HepG2 (cell line): ENCODE measurements around the gene RNU11. TPM values are rescaled to one million over a fixed set of nuclear protein-coding genes. Genes with fewer than 3 reads are reported as not detected.
"Not testable (repeated sequence)": the region's sequence is repeated elsewhere in the genome, so short reads cannot be mapped to it uniquely, and the experiment has no call there.

Source experiments
- ATAC-seq: fragments of 200-7000 bp; cut with Tn5 transposase; 3 replicates; pipeline ENCODE4 v1.9.1; 2020; ENCODE audit warnings: mild to moderate bottlenecking, moderate library complexity
- BruUV-seq: library from RNA; stranded (reverse); fragments of 400-500 nt; replicated peaks from 2 replicates; lab custom pipeline; 2021; lab: Mats Ljungman, UMichigan
- CTCF ChIA-PET: fragments of 300-600 bp; formaldehyde crosslinking; extraction: SDS; loops from one replicate; lab custom pipeline; 2021; ENCODE audit warnings: low total read pairs, inconsistent platforms, low intra/inter-chr PET ratio; lab: Yijun Ruan, JAX
- POLR2A ChIA-PET: fragments of 350-600 bp; sonication (Branson Sonifier 250); formaldehyde crosslinking; loops from one replicate; lab custom pipeline; 2020; ENCODE audit warnings: antibody characterized with exemption, inconsistent platforms; lab: Yijun Ruan, JAX
- DNase-seq: peaks from one replicate; pipeline ENCODE4 v3.0.0-alpha.2; 2015; ENCODE audit warnings: low spot score
- FAIRE-seq: peaks from 3 replicates; lab custom pipeline; 2011; peaks lifted over from hg19 to GRCh38; lab: Jason Lieb, UNC
- H2AFZ ChIP-seq: one replicate; pipeline ENCODE4 v1.6.1; 2011; ENCODE audit warnings: low read length, inconsistent platforms
- H3K27ac ChIP-seq: fragments of 300-600 bp; 3 replicates; pipeline ENCODE4 v1.8.0; 2011; ENCODE audit warnings: mixed run types, mild to moderate bottlenecking, mixed read lengths, low read length, inconsistent platforms; ENCODE audit not compliant: insufficient read depth; ENCODE audit errors: extremely low read length
- H3K27me3 ChIP-seq, 2 experiments: fragments of 200-600 bp in 1 of 2; 2 replicates in 1 of 2; 3 replicates in 1 of 2; pipeline versions ENCODE4 v1.6.0 to v1.8.0; 2011; ENCODE audit warnings: low read length in 2 of 2, mild to moderate bottlenecking in 2 of 2, moderate library complexity in 2 of 2, inconsistent platforms in 1 of 2; ENCODE audit not compliant: insufficient read depth in 2 of 2, control insufficient read depth in 1 of 2
- H3K36me3 ChIP-seq, 2 experiments: fragments of 200-600 bp in 1 of 2; replicated peaks in 1 of 2; 2 replicates in 1 of 2; 3 replicates in 1 of 2; pipeline versions ENCODE4 v1.5.1 to v1.8.0; 2011; ENCODE audit warnings: low read length in 2 of 2, inconsistent platforms in 1 of 2; ENCODE audit not compliant: insufficient read depth in 2 of 2, control insufficient read depth in 1 of 2
- H3K4me1 ChIP-seq: 2 replicates; pipeline ENCODE4 v1.5.1; 2012; ENCODE audit warnings: low read length, inconsistent platforms; ENCODE audit not compliant: insufficient read depth
- H3K4me2 ChIP-seq: 2 replicates; pipeline ENCODE4 v1.6.0; 2011; ENCODE audit warnings: low read depth, low read length, inconsistent platforms
- H3K4me3 ChIP-seq, 3 experiments: fragments of 200-600 bp in 1 of 3; sonication (generic), shearing (Covaris generic) in 1 of 3; replicated peaks in 1 of 3; 2 replicates each; pipeline ENCODE4 v1.5.1; 2011 to 2016; ENCODE audit warnings: low read length in 3 of 3, inconsistent platforms in 2 of 3, low read depth in 2 of 3, mild to moderate bottlenecking in 2 of 3, control low read depth in 1 of 3, mixed read lengths in 1 of 3; ENCODE audit not compliant: insufficient read depth in 1 of 3
- H3K79me2 ChIP-seq: one replicate; pipeline ENCODE4 v1.6.1; 2011; ENCODE audit warnings: low read length, inconsistent platforms; ENCODE audit not compliant: insufficient read depth
- H3K9ac ChIP-seq: 2 replicates; pipeline ENCODE4 v1.6.0; 2011; ENCODE audit warnings: mild to moderate bottlenecking, low read depth, low read length, inconsistent platforms; ENCODE audit not compliant: insufficient read depth
- H3K9me3 ChIP-seq: 2 replicates; pipeline ENCODE4 v1.5.1; 2012; ENCODE audit warnings: mild to moderate bottlenecking, low read length
- H4K20me1 ChIP-seq: 2 replicates; pipeline ENCODE4 v1.6.0; 2011; ENCODE audit warnings: inconsistent platforms, mild to moderate bottlenecking, low read length, moderate library complexity; ENCODE audit not compliant: insufficient read depth
- CREB1 ChIP-seq, 2 experiments: fragments of 450-650 bp in 1 of 2; IDR thresholded peaks; 2 replicates each; pipeline ENCODE4 v1.6.1; 2016 to 2017; ENCODE audit warnings: control low read depth in 1 of 2, mild to moderate bottlenecking in 1 of 2, missing compliant biosample characterization in 1 of 2, missing genetic modification characterization in 1 of 2
- CTCF ChIP-seq: sonication (generic); formaldehyde crosslinking; IDR thresholded peaks from 2 replicates; pipeline ENCODE4 v1.5.0; 2020; ENCODE audit warnings: mild to moderate bottlenecking, missing genetic modification reagents, moderate library complexity
- HOXA5 ChIP-seq: sonication (generic); formaldehyde crosslinking; IDR thresholded peaks from 2 replicates; pipeline ENCODE4 v1.4.0; 2020; ENCODE audit warnings: missing genetic modification reagents
- MAFK ChIP-seq, 2 experiments: IDR thresholded peaks in 1 of 2; conservative IDR thresholded peaks in 1 of 2; 2 replicates each; pipeline ENCODE4 v1.6.1; 2011; ENCODE audit warnings: improper control_type of control experiment in 2 of 2, low read length in 2 of 2
- MED1 ChIP-seq: sonication (generic); formaldehyde crosslinking; IDR thresholded peaks from 2 replicates; pipeline ENCODE4 v1.4.0; 2020; ENCODE audit warnings: missing genetic modification reagents
- RAD21 ChIP-seq: fragments of 450-650 bp; formaldehyde crosslinking; IDR thresholded peaks from 2 replicates; pipeline ENCODE4 v1.5.0; 2020; ENCODE audit warnings: mild to moderate bottlenecking
- SMC3 ChIP-seq: IDR thresholded peaks from 2 replicates; pipeline ENCODE4 v1.6.1; 2011; ENCODE audit warnings: low read length, improper control_type of control experiment
- STAG1 ChIP-seq: sonication (generic); formaldehyde crosslinking; IDR thresholded peaks from 2 replicates; pipeline ENCODE4 v1.4.0; 2020; ENCODE audit warnings: missing genetic modification reagents
- TEAD3 ChIP-seq: optimal IDR thresholded peaks from 2 replicates; pipeline ENCODE3; 2016; ENCODE audit warnings: borderline replicate concordance
- ZBTB14 ChIP-seq: sonication (generic); formaldehyde crosslinking; IDR thresholded peaks from 2 replicates; pipeline ENCODE4 v1.4.0; 2020; ENCODE audit warnings: missing genetic modification reagents
- ZNF605 ChIP-seq: sonication (generic); formaldehyde crosslinking; IDR thresholded peaks from 2 replicates; pipeline ENCODE4 v1.8.0; 2022; ENCODE audit warnings: mild to moderate bottlenecking, missing genetic modification reagents
- WGBS: methylation state at CpG from one replicate; pipeline ENCODE4 v1.1.6; 2017; ENCODE audit warnings: low lambda C conversion rate; 5-methylcytosine and 5-hydroxymethylcytosine counted together
- in situ Hi-C: cut with HindIII; loops from 2 replicates; pipeline ENCODE4 v1.10.0; 2017; ENCODE audit warnings: low pct_unique_long_range_greater_than_20kb; ENCODE audit not compliant: extremely low pct_ligation_motif_present
- intact Hi-C: fragments of 100-400 bp; cut with micrococcal nuclease; formaldehyde crosslinking; loops from one replicate; pipeline ENCODE4 v1.10.0; 2022; ENCODE audit not compliant: unreplicated experiment
- polyA plus RNA-seq, 8 experiments: library from polyadenylated mRNA; depleted of rRNA in 3 of 8; stranded (reverse) in 7 of 8; unstranded in 1 of 8; fragments of >200 nt; fragmentation: Illumina TruSeq in 4 of 8; extraction: Trizol in 4 of 8; gene quantifications; 2 replicates each; pipeline versions ENCODE4 v1.2.1 to v1.2.3, GENCODE V29; 2011 to 2016; ENCODE audit warnings: low read depth in 4 of 8, missing spikeins in 1 of 8, mixed read lengths in 1 of 8; ENCODE audit not compliant: insufficient read depth in 1 of 8
- total RNA-seq, 5 experiments: library from RNA; depleted of rRNA; stranded (reverse); fragments of >200 nt; fragmentation: Illumina TruSeq; extraction: Trizol; gene quantifications; 2 replicates each; pipeline ENCODE4 v1.2.3, GENCODE V29; 2016; ENCODE audit warnings: low read depth in 1 of 5

RNU11 gene
- total and polyA plus RNA-seq, 2 of the 13 experiments (the other 11 are each of a cell fraction or from before 2014, with no cell fraction given) = not detected

- intact Hi-C loops = loop anchor here (5.0 kb wide), 1 partner anchor 137 kb away; no protein-coding TSS in a partner anchor
- H3K9me3 ChIP-seq; H3K27me3 ChIP-seq; H3K9ac ChIP-seq; FAIRE-seq; H3K4me3 ChIP-seq; in situ Hi-C loops; H3K27ac ChIP-seq; BruUV-seq; H4K20me1 ChIP-seq; H3K36me3 ChIP-seq; H3K4me2 ChIP-seq; H2AFZ ChIP-seq; H3K79me2 ChIP-seq; TF ChIP-seq CREB1 (IDR thresholded peaks at IDR 0.05): not testable (repeated sequence)
- WGBS = 0% methylated on average over 3 of the region's 3 CpGs
- ATAC-seq (peak; percentile 54), DNase-seq (peak; percentile 55)
- ChIA-PET CTCF (interaction anchor here (1.0 kb wide), 1 partner anchor 13 kb away, joined by 3 read pairs; no protein-coding TSS in a partner anchor), POLR2A (interaction anchor here (0.7 kb wide), 1 partner anchor 80 kb away, joined by 3 read pairs; no protein-coding TSS in a partner anchor)
- TF ChIP-seq MED1 (CRISPR knock-in tag) (0 out of 2 replicates have a peak, but pooled peaks have one; percentile 41), CREB1 (CRISPR knock-in tag; IDR thresholded peaks at IDR 0.05) (0 out of 2 replicates have a peak, but pooled peaks have one; percentile 13), RAD21 (CRISPR knock-in tag) (peak; percentile 57), ZBTB14 (CRISPR knock-in tag) (0 out of 2 replicates have a peak, but pooled peaks have one; percentile 27), CTCF (peak; percentile 80), STAG1 (peak; percentile 74), TEAD3 (CRISPR knock-in tag) (peak; percentile 63), MAFK (conservative IDR thresholded peaks at IDR 0.05 in 1 of 2, IDR thresholded peaks at IDR 0.05 in 1 of 2; ENCODE audit: low read length in 2 of 2) (peak; percentile 32 to 42; a peak in 2 of 4 replicates), HOXA5 (CRISPR knock-in tag) (0 out of 2 replicates have a peak, but pooled peaks have one; percentile 26), ZNF605 (CRISPR knock-in tag) (0 out of 2 replicates have a peak, but pooled peaks have one; percentile 44), SMC3 (peak; percentile 55; the same call in 1 of the 2 replicates)
- peaks cover 30% of the 10 kb centered on the region for H3K4me1 ChIP-seq
These were observed 5.5 kb downstream of the RNU11 start for GRCh38 chr1:28653870-28654269.
